Caco-2 (cell line): ENCODE results near the gene GK. TPM values are rescaled to one million over a fixed set of nuclear protein-coding genes. Genes with fewer than 3 reads are reported as not detected.

Experiments
- Bru-seq: library from RNA; stranded (reverse); fragments of 400-500 nt; gene quantifications from one replicate; lab custom pipeline; 2021; lab: Mats Ljungman, UMichigan
- BruChase-seq, 2 experiments: library from RNA; stranded (reverse); fragments of 400-500 nt; gene quantifications; one replicate each; lab custom pipeline; 2021; lab: Mats Ljungman, UMichigan
- BruUV-seq: library from RNA; stranded (reverse); fragments of 400-500 nt; replicated peaks from 2 replicates; lab custom pipeline; 2021; lab: Mats Ljungman, UMichigan
- CTCF ChIA-PET: fragments of 300-600 bp; sonication (Branson Sonifier 250); formaldehyde crosslinking; loops from one replicate; lab custom pipeline; 2022; ENCODE audit warnings: antibody characterized with exemption; lab: Charles Lee
- POLR2A ChIA-PET: fragments of 300-600 bp; sonication (Branson Sonifier 250); formaldehyde crosslinking; loops from one replicate; lab custom pipeline; 2022; ENCODE audit warnings: antibody characterized with exemption; lab: Charles Lee
- DNase-seq, 2 experiments: peaks; one replicate each; pipeline versions ENCODE4 v3.0.0 to v3.0.0-alpha.2; 2020 to 2022
- H3K27me3 ChIP-seq: replicated peaks from 2 replicates; pipeline ENCODE4 v1.6.0; 2011; ENCODE audit warnings: low read length; ENCODE audit not compliant: control insufficient read depth, insufficient read depth
- H3K36me3 ChIP-seq: 2 replicates; pipeline ENCODE4 v1.5.1; 2011; ENCODE audit warnings: low read length; ENCODE audit not compliant: control insufficient read depth, insufficient read depth
- H3K4me1 ChIP-seq: fragments of 250-450 bp; sonication (Bioruptor Pico); 2 replicates; pipeline ENCODE4 v1.5.1; 2020; ENCODE audit warnings: mild to moderate bottlenecking
- H3K4me3 ChIP-seq: 2 replicates; pipeline ENCODE4 v1.5.1; 2011; ENCODE audit warnings: low read depth, mild to moderate bottlenecking, control low read depth, low read length
- H3K9me3 ChIP-seq: fragments of 250-450 bp; sonication (Bioruptor Pico); 2 replicates; pipeline ENCODE4 v1.5.1; 2020; ENCODE audit warnings: mild to moderate bottlenecking, moderate library complexity
- H3K27ac Mint-ChIP-seq: one replicate; pipeline ENCODE4 v1.8.0; 2022; ENCODE audit warnings: mixed read lengths; ENCODE audit not compliant: unreplicated experiment
- H3K27me3 Mint-ChIP-seq: one replicate; pipeline ENCODE4 v1.8.0; 2022; ENCODE audit warnings: mixed read lengths; ENCODE audit not compliant: insufficient read depth, unreplicated experiment
- H3K36me3 Mint-ChIP-seq: one replicate; pipeline ENCODE4 v1.8.0; 2022; ENCODE audit warnings: mild to moderate bottlenecking, mixed read lengths; ENCODE audit not compliant: insufficient read depth, unreplicated experiment
- H3K4me1 Mint-ChIP-seq: one replicate; pipeline ENCODE4 v1.8.0; 2022; ENCODE audit warnings: low read depth, mixed read lengths; ENCODE audit not compliant: unreplicated experiment
- H3K4me3 Mint-ChIP-seq: one replicate; pipeline ENCODE4 v1.8.0; 2022; ENCODE audit warnings: mild to moderate bottlenecking, moderate library complexity, mixed read lengths; ENCODE audit not compliant: unreplicated experiment
- H3K9me3 Mint-ChIP-seq: one replicate; pipeline ENCODE4 v1.8.0; 2022; ENCODE audit warnings: mixed read lengths; ENCODE audit not compliant: unreplicated experiment
- CTCF ChIP-seq, 2 experiments: fragments of 200-600 bp in 1 of 2; IDR thresholded peaks; 1 replicate in 1 of 2; 2 replicates in 1 of 2; pipeline versions ENCODE4 v1.5.1 to v1.8.0; 2011 to 2022; ENCODE audit warnings: antibody characterized with exemption in 1 of 2, control low read depth in 1 of 2, inconsistent platforms in 1 of 2, low read depth in 1 of 2, low read length in 1 of 2, mild to moderate bottlenecking in 1 of 2, moderate library complexity in 1 of 2; ENCODE audit not compliant: insufficient read depth in 1 of 2, severe bottlenecking in 1 of 2, unreplicated experiment in 1 of 2
- intact Hi-C: fragments of 100-400 bp; cut with micrococcal nuclease; formaldehyde crosslinking; loops from one replicate; pipeline ENCODE4 v1.10.0; 2022; ENCODE audit not compliant: unreplicated experiment
- long read RNA-seq: library from polyadenylated mRNA; stranded (forward); transcript quantifications from one replicate; pipeline ENCODE4 v2.0.0, GENCODE V29; 2022
- total RNA-seq: library from RNA; stranded (reverse); gene quantifications from 2 replicates; pipeline ENCODE4 v1.2.3, GENCODE V29; 2022

Gene GK
- total RNA-seq: 5.6 and 6.5 TPM in 2 replicates
- percentile 50 among the genes with signal in this experiment for Bru-seq, nascent RNA
- percentile 55 among the genes with signal in this experiment for BruChase-seq, experiment 1, labeled RNA remaining after a 2-hour chase
- BruChase-seq, experiment 2, labeled RNA remaining after a 6-hour chase: percentile 60 among the genes with signal in this experiment
- long read RNA-seq, transcript GK-204 (19 exons, 2,063 nt): major isoform, 8 of 16 reads
- long read RNA-seq, partial matches to known transcripts: 2 of 16 reads
- long read RNA-seq, other reads (novel, unspliced or antisense): 2 of 16 reads

DNA sequence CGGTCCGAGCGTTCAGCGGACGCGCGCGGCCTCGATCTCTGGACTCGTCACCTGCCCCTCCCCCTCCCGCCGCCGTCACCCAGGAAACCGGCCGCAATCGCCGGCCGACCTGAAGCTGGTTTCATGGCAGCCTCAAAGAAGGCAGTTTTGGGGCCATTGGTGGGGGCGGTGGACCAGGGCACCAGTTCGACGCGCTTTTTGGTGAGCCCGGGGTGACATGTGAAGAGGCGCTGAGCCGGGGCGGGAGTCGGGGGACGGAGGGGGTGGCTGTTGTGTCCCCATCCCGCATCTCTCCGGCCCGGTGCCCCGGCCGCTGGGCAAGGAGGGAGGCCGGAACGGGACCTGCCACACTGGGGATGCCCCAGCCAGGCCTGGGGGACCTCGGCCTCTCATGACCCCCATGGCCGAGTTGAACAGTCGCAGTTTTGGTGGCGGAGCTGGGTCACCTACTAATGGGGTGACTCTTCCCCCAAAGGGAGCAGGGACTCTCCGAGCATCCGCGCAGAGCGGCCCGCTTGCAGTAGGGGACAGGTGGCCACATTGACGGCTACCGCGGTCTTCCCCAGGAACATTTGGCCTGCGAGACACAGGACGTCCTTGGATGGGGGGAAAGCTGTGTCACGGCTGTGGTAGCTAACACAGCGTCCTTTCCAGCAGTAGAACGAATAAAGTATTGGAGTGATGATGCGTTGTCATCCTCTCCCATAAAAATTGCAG is at the start of gene GK:
GK (plus strand) TSS at position 9 of the 717 bp plus-strand sequence; CDS start at position 124, 115 bp downstream.
- Histone ChIP-seq H3K27me3 (no peaks in the 10 kb centered on the region), H3K4me1 (no peaks in the 10 kb centered on the region), H3K36me3 (no peaks in the 10 kb centered on the region), H3K9me3 (no peaks in the 10 kb centered on the region), H3K4me3 (peak within 1 kb of the TSS; percentile 66)
- TSS peak; percentile 46 for BruUV-seq
- no peaks in the 10 kb centered on the region for H3K27me3 Mint-ChIP-seq
- POLR2A ChIA-PET: no interaction called here
- no peaks in the 10 kb centered on the region for H3K9me3 Mint-ChIP-seq
- DNase-seq: peak in 1 of 2 experiments; percentile 24
- H3K27ac Mint-ChIP-seq: peak within 1 kb of the TSS; percentile 94
- intact Hi-C loops: no loop called here
- no peak for TF ChIP-seq CTCF (IDR thresholded peaks at IDR 0.05; ENCODE audit: insufficient read depth in 1 of 2, low read depth in 1 of 2, low read length in 1 of 2, severe bottlenecking in 1 of 2, unreplicated experiment in 1 of 2)
- CTCF ChIA-PET: no interaction called here
- H3K4me3 Mint-ChIP-seq: peak within 1 kb of the TSS; percentile 93
- peaks cover 12% of the 10 kb centered on the region for H3K4me1 Mint-ChIP-seq
- H3K36me3 Mint-ChIP-seq: peaks cover 7% of the 10 kb centered on the region

DNA sequence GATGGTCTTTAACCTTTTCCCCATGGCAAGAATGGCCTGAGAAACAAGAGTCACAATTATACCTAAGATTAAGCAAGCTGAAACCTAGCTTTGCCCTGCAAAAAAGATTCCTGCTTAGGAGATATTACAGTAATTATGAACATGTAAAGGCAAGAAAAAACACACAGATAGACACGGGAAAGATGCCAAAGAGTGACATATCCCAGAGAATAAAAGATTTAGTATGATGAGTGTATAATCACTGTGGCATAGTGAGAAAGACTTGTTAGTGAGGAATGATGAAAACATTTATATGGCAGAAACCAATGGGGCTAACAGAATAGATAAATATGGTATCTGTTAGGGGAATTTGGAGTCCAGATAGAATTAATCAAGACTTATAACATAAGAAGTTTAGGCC is 46.1 kb upstream of the GK start:
- ChIA-PET POLR2A (no interaction called here), CTCF (no interaction called here)
- Mint-ChIP-seq H3K4me1 (no peaks in the 10 kb centered on the region), H3K27ac (no peak overlapping the region), H3K27me3 (no peaks in the 10 kb centered on the region), H3K36me3 (no peaks in the 10 kb centered on the region), H3K4me3 (no peak overlapping the region), H3K9me3 (no peaks in the 10 kb centered on the region)
- H3K4me1 ChIP-seq: no peaks in the 10 kb centered on the region
- TF ChIP-seq CTCF (IDR thresholded peaks at IDR 0.05; ENCODE audit: insufficient read depth in 1 of 2, low read depth in 1 of 2, low read length in 1 of 2, severe bottlenecking in 1 of 2, unreplicated experiment in 1 of 2): no peak
- H3K27me3 ChIP-seq: no peaks in the 10 kb centered on the region
- H3K9me3 ChIP-seq: no peaks in the 10 kb centered on the region
- no TSS peak for BruUV-seq
- DNase-seq: no peak
- intact Hi-C loops: no loop called here
- H3K4me3 ChIP-seq: no peak overlapping the region
- no peaks in the 10 kb centered on the region for H3K36me3 ChIP-seq

DNA sequence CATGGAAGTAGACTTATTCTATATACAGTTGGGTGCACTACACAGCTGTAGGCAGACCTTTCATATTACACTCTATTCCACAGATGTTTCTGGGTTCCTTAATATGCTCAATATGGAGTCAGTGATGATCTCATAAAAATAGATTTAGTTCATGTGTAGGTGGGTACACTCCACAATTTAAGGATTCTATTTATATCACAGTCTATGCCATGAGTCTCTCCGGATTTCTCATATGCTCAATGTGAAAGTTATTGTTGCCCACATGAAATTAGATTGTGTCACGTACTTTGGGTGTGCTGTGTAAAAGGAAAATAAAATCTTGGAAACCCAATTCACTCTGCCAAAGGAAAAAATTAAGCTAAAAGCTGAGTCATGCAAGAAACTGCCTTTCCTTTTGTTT is 43.2 kb upstream of the GK start:
- intact Hi-C loops: no loop called here
- Histone ChIP-seq H3K4me1 (no peaks in the 10 kb centered on the region), H3K36me3 (no peaks in the 10 kb centered on the region), H3K4me3 (no peak overlapping the region), H3K9me3 (no peaks in the 10 kb centered on the region), H3K27me3 (no peaks in the 10 kb centered on the region)
- POLR2A ChIA-PET: no interaction called here
- Mint-ChIP-seq H3K9me3 (no peaks in the 10 kb centered on the region), H3K27ac (no peak overlapping the region), H3K4me3 (no peak overlapping the region), H3K4me1 (no peaks in the 10 kb centered on the region), H3K36me3 (no peaks in the 10 kb centered on the region), H3K27me3 (no peaks in the 10 kb centered on the region)
- TF ChIP-seq CTCF (IDR thresholded peaks at IDR 0.05; ENCODE audit: insufficient read depth in 1 of 2, low read depth in 1 of 2, low read length in 1 of 2, severe bottlenecking in 1 of 2, unreplicated experiment in 1 of 2): no peak
- no peak for DNase-seq
- CTCF ChIA-PET: no interaction called here
- no TSS peak for BruUV-seq
